H1 (cell line): ENCODE measurements around the gene SCP2. TPM values are rescaled to one million over a fixed set of nuclear protein-coding genes. Genes with fewer than 3 reads are reported as not detected.

ENCODE experiments used
- BCL11A ChIP-seq, 2 experiments: IDR thresholded peaks; one replicate each; pipeline ENCODE4 v1.6.1; 2011; ENCODE audit warnings: low read depth in 2 of 2, low read length in 2 of 2, mild to moderate bottlenecking in 2 of 2
- CBX5 ChIP-seq: fragments of 300-800, 300-1000 bp; sonication (generic); IDR thresholded peaks from 2 replicates; pipeline ENCODE4 v1.7.1; 2016; ENCODE audit warnings: antibody characterized with exemption, low read length, low read depth
- GTF2F1 ChIP-seq: IDR thresholded peaks from 2 replicates; pipeline ENCODE4 v1.6.1; 2012; ENCODE audit warnings: low read depth, low read length, improper control_type of control experiment, borderline replicate concordance
- KDM5A ChIP-seq: fragments of 200-600 bp; IDR thresholded peaks from 2 replicates; pipeline ENCODE4 v1.7.1; 2012; ENCODE audit warnings: mild to moderate bottlenecking, low read length, inconsistent platforms, mixed read lengths
- MAX ChIP-seq: IDR thresholded peaks from 2 replicates; pipeline ENCODE4 v1.6.1; 2012; ENCODE audit warnings: inconsistent platforms
- SUZ12 ChIP-seq: fragments of 200-600 bp; sonication (generic); IDR thresholded peaks from 2 replicates; pipeline ENCODE4 v1.6.1; 2012; ENCODE audit warnings: mild to moderate bottlenecking, inconsistent platforms, low read length, moderate library complexity, mixed read lengths
- polyA plus RNA-seq, 7 experiments: library from polyadenylated mRNA; depleted of rRNA in 3 of 7; stranded (reverse) in 5 of 7; unstranded in 2 of 7; fragments of >200 nt in 5 of 7; fragments of 200-250 nt in 2 of 7; gene quantifications; 1 replicate in 5 of 7; 2 replicates in 1 of 7; 4 replicates in 1 of 7; pipeline versions ENCODE4 v1.2.1 to v1.2.3, GENCODE V29; 2011 to 2013; ENCODE audit warnings: missing spikeins in 2 of 7, mixed read lengths in 2 of 7
- total RNA-seq: library from RNA; stranded (reverse); fragmentation: NEBNext Ultra II Directional; extraction: Animal tissue kit (Norgen Biotek cat#: 25700); gene quantifications from 2 replicates; pipeline ENCODE4 v1.2.1, GENCODE V29; 2021
- TF ChIP-seq, protein P1 (sequence below): IDR thresholded peaks from 2 replicates; pipeline ENCODE4 v1.6.1; 2011; ENCODE audit warnings: low read length, improper control_type of control experiment

The SCP2 gene
- total and polyA plus RNA-seq, 2 of the 8 experiments (the other 6 are each of a cell fraction or from before 2014, with no cell fraction given), result 20.9 to 54.3 TPM

- TF ChIP-seq MAX (no peak), GTF2F1 (no peak), BCL11A (IDR thresholded peaks at IDR 0.05; ENCODE audit: low read depth in 2 of 2, low read length in 2 of 2) (no peak), KDM5A (no peak), CBX5 (no peak), SUZ12 (no peak)
- TF ChIP-seq, protein P1, sequence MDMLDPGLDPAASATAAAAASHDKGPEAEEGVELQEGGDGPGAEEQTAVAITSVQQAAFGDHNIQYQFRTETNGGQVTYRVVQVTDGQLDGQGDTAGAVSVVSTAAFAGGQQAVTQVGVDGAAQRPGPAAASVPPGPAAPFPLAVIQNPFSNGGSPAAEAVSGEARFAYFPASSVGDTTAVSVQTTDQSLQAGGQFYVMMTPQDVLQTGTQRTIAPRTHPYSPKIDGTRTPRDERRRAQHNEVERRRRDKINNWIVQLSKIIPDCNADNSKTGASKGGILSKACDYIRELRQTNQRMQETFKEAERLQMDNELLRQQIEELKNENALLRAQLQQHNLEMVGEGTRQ, result no peak
Measured at GRCh38 chr1:52907068-52907811, 19.8 kb upstream of the SCP2 start (continued).
